Panc1 (cell line): ENCODE data around the gene ITGBL1.

ENCODE experiments used
- CTCF ChIP-seq: fragments of 450-650 bp; IDR thresholded peaks from 2 replicates; pipeline ENCODE4 v1.5.1; 2017; ENCODE audit warnings: mild to moderate bottlenecking
- POLR2AphosphoS5 ChIP-seq: IDR thresholded peaks from 2 replicates; pipeline ENCODE4 v1.6.1; 2012; ENCODE audit warnings: mild to moderate bottlenecking, low read depth, low read length, moderate library complexity
- REST ChIP-seq, 2 experiments: IDR thresholded peaks; 2 replicates each; pipeline ENCODE4 v1.6.1; 2011 to 2012; ENCODE audit warnings: low read depth in 2 of 2, control low read depth in 1 of 2, low read length in 1 of 2, mild to moderate bottlenecking in 1 of 2, moderate library complexity in 1 of 2; ENCODE audit not compliant: insufficient read depth in 1 of 2
- SIN3A ChIP-seq: IDR thresholded peaks from 2 replicates; pipeline ENCODE4 v1.6.1; 2012; ENCODE audit warnings: low read depth, mild to moderate bottlenecking, low read length, moderate library complexity, borderline replicate concordance; ENCODE audit not compliant: insufficient read depth
- TCF7L2 ChIP-seq: IDR thresholded peaks from 2 replicates; pipeline ENCODE4 v1.6.1; 2011; ENCODE audit warnings: mild to moderate bottlenecking, low read depth, low read length, inconsistent platforms

GRCh38 chr13:101452519-101453485, at the start of gene ITGBL1:
- TF ChIP-seq CTCF, result no peak
- TF ChIP-seq POLR2AphosphoS5, result no peak
- no peak for TF ChIP-seq REST (IDR thresholded peaks at IDR 0.05; ENCODE audit: insufficient read depth in 1 of 2, low read depth in 2 of 2, low read length in 1 of 2)
- no peak for TF ChIP-seq SIN3A
- no peak for TF ChIP-seq TCF7L2
